GM19468 (cell line): Measurements from ENCODE around the gene ALX4.

Experiments
- ATAC-seq: cut with Tn5 transposase; IDR thresholded peaks from one replicate; pipeline ENCODE4 v1.9.1; 2021; ENCODE audit warnings: mild to moderate bottlenecking, moderate library complexity, moderate number of reproducible peaks; ENCODE audit not compliant: unreplicated experiment; ENCODE audit errors: extremely low read depth

ALX4 gene

DNA sequence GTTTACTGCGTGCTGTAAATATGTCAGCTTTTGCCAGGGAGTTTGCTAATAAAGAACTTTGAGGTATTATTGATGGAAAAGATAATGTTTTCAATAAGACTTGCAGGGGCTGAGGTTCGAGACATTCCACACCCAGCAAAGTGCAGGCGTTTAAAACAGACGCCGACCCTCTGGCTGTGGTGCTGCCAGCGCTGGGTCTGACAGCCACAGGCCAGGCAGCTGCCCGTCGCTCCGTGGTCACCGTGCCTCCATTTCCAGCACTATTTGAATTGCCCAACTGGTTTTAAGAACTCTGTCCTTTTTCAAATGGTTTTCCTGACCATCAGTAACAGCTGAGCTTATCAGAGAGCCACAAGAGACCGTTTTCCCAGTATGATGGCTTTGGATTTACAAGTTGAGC is 28.1 kb upstream of the ALX4 start:
- no peak for ATAC-seq

DNA sequence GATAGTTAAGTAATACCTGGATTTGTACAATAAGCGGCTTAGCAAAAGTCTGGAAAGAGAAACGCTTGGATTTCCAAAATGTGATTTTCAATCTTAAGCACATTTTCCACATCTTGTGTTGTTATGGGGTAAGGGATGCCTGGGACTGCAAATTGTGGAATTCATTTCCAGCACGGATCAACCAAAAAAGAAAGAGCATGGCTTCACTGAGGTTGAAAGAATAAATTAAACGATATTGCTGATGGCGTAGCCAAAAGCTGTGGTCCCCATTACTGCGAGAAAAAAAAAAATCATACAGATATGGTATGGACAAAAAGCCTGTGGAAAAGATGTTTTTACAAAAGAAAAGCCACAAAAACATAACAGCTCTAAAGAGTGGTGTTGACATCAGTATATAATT is 26.0 kb upstream of the ALX4 start:
- no peak for ATAC-seq

DNA sequence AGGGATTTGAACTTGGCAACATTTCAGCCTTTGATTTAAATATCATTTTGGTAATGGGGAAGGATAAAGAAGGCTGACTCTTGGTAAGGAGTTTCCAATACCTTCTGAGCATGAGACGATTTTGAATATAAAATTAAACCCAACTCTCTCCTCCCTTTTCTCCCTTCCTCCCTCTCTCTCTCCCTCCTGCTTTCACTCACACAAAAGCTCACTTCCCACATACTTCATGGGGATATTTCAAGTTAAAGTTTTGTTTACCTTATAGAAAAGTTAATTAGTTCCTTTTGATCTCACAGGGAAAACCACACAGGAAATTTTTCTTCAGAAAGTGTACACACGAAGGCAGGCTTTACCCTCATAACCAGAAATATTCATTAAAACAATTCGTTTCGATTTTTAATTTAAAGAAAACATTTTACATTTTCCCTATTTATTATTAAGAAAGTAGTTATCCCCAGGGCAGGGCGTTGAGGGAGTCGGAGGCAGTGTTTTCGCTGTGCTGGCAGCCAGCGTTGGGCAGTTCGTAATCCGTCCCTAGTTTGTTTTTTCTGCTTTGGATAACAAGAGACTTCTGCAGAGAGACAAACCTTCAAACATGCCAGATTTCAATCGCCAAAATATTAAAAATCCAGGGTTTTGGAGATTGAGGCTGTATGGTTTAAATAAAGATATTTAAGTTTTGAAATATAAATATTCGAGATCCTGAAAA is 25.3 kb upstream of the ALX4 start:
- no peak for ATAC-seq

DNA sequence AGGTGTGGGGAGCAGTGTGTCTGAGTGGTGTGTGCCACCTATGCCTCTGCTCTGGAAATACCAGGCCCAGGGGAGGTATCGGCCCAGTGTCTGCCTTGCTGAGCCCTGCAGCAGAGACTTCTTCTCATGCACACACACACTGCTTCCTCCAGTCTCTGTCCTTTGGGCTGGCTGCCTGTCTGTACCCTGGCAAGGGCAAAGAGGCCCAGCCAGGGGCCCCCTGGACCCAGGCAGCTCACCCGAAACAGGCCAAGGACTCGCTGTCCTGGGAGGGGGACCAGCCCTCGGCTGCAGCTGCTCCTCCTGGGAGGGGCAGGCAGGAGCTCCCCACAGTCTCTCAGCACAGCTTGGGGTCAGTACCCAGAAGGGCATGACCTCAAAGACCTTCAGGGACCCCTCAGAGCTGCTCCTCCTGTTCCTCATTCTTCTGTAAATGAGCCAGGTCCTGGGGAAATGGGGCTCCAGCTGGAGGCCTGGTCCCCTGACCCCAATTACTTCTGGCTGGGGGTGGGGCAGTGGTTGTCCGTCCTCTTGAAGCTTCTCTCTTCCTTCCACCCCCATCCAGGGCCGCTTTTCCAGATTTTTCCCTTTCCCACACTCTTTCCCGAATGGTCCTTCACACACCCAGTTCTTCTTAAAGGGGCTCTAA is 24.5 kb upstream of the ALX4 start:
- no peak for ATAC-seq

DNA sequence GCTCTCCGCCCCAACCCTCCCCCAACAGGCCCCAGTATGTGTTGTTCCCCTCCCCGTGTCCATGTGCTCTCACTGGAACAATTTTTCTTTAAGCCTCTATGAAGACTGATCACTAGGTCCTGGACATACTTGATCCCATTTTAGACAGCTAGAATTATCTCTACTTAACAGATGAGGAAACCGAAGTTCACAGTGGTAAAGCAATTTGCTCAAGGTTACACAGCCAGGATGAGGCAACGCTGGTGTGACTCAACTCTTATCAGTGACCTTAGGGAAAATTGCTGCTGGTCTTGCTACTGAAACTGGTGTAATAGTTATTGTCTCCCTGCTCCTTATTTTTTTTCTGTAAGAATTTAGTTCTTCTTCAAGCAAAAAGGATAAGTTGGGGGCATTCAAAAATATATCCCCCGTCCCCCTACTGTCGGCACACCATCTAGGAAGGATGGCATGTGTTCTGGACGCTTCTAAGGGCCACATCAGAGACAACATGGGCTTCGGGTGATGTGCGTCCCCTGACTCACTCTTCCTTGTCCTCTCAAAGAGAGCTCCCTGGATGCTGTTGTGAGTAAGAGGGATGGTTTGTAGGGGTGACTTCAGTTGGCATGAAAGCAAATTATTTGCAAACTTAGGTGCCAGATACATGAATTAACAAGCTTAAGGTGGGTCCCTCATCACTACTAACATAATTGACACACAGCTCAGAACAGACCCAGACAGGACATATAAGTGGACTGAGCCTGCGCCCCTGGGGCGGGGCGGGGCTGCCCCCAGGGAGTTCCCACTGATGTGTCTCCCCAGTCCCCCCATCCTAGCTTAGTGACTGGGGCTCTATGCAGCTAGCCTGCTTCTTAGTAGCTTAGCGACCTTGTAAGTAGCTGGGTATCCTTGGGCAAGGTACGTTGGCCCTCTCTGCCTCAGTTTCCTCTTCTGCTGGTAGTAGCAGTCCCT is 23.6 kb upstream of the ALX4 start:
- no peak for ATAC-seq

DNA sequence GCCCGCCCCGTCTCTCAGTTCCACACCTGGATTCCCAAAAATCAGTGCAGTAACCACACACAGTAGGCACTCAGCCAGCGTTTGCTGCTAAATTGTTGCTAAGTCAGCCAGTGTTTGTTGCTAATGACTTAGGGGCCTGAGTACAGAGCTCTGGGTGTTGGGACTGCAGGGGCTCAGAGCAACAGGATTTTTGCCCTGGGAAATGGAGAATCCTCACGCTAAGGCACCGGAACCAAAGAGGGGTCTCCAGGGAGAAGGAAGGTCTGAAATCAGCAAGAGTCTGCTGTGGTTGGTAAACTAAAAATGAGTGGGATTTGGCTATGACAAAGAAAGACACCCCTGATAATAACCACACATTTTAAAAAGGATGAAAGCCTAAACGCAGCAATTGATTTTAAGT is 22.7 kb upstream of the ALX4 start:
- ATAC-seq = no peak

DNA sequence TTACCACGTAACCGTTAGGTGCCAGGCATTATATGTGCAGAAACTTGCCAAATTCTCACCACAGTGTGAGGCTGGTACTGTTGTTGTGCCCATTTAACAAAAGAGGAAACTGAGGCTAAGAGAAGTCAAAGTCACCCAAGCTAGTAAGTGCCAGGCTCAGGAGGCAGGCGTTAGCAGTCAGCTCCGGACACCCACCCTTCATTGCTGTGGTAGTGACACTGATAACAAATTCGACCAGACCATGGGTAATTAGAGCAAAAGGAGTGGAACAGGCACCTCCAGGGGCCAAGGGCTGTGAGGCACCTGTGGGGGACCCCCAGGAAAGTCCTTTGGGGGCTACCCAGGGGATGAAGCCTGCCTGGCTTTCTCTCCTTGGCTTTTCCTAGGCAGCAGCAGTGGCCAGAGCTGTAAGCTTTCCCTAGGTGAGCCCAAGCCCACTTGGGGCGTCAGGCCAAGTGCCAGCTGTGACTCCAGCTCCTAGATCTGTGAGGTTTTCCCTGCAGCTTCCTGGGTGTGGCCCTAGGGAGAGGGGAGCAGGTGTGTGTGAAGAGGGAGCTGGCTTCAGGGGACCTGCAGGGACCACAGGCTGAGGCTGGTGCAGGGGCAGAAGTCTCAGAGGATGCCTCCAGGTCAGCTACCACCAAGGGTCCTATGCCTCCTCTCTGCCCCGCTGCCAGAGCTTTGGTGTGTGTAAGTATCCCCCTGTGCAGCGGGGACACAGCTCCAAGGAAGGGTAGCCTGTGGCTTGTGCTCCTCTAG is 19.7 kb upstream of the ALX4 start:
- no peak for ATAC-seq

DNA sequence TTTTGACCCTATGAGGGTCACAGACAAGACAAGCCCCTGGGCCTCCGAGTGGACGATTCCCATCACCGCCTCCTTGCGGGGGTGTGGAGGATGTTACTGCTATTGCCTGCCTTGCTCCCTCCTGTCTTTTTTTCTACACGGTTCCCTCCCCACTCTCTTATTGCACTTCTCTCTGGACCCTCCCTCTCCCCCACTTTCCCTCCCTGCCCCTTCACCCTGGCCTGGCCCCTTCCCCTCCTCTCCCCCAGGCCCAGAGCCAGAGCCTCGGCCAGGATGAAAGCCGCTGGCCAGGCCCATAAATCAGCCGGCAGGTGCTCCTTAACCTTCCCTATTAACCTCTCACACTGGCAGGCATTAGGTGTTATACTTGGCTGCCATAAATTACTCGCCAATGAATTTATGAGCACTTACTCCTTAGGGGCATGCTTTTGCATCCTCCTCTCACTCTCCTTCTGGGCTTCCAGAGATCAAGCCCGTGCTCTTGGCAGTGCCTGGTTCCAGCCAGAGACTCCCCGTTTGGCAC is 18.3 kb upstream of the ALX4 start:
- ATAC-seq = no peak

DNA sequence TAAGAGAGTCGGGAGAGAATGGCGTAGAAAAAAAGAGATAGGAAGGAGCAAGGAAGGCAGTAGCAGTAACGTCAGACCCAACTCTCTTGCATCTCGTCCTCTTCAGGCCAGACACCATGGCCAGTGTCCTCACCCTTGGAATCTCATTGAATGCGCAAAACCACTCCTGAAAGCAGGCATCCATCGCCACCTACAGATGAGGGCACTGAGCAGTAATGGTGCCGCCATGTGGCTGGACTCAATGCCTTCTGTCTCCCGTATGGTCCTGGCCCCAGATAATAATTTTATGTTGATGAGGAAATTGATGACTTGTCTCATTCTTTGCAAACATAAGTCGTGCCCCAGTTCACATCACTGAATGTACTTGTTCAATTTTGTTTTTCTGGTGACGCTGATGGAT is 17.8 kb upstream of the ALX4 start:
- ATAC-seq = no peak

DNA sequence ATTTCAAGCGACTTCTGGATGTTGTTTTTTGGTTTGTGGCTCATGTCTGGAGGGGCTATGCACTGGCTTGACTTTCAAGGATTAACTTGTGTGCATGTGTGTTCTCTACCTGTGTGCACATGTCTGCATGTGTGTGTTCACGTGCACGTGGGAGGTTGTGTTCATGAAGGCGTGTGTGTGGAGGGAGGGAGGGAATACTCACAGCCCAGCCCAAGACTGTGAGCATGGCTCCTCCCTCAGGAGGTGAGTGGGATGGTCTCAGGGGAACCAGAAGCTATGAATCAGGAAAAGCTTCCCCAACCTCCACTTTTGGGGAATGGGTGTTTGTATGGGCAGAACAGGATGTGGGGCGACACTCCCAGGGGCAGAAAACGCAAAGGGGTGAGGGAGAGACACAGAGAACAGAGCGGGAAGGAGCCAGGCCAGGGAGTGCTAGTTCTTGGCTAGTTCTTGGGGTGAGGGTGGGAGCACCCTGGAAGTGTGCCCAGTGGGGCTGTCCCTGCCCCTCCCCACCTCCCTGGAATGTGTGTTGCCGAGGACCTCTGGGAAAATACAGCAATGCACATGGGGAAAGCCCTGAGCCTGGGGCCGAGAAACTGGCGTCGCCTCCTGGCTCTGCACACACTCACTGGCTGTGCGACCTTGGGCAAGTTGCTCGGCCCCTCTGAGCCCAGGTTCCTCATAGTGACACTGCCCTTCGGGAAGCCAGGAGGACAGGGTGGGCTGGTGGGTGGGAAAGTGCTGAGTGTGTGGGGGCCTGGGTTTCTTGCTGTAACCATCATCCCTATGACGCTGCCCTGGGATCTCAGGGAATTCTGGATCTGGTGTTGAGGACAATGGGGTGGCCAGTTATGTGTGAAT is 16.9 kb upstream of the ALX4 start:
- ATAC-seq = no peak

DNA sequence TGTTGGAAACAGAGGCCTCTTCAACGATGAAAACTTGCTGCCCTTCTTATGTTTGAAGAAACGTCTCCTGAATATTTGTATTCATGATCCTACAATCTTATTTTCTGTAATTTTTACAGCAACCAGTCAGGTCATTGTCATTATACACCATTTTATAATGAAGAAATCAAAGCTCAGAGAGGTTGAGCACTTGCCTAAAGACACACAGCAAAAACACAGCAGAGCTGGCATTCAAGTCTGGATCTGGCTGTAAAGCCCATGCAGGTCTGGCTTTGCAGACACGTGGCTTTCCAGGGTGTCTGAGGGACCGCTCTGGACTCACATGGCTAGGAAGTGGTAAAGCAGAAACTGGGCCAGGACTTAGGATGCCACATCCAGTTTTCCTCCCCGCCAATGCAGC is 15.8 kb upstream of the ALX4 start:
- no peak for ATAC-seq

DNA sequence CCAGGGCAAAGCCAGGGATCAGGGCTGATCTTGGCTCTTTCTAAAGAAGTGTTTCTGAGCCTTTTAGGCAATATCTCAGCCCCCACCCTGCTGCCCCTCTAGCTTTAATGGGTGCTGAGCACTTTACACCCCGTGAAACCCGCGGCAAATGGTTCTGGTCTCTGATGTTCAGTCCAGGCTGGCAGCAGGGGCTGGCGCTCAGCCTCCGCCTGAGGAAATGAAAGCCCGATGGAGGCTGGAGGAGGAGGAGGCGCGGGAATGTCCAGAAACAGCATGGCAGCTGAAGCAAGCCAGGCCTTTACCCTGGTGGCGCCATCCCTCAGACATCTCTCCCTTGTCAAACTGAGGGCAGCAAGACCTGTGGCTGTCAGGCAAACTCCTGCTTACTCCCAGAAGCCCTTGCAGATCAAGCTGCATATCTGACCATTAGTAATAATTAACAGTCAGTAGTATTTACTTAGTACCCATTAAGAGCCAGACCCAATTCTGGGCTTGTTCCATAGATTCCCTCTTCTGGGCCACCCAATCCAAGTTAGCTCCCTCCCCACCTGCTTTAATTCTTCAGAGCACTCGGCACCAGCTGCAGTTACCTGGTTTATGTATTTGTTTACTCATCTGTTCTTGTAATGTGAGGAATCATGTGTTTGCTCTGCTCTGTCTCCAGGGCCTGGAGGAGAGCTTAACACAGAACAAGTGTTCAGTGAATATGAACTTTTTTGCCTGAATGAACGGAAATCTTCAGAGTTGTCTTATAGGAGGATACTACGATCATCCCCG is 15.0 kb upstream of the ALX4 start:
- ATAC-seq = no peak

DNA sequence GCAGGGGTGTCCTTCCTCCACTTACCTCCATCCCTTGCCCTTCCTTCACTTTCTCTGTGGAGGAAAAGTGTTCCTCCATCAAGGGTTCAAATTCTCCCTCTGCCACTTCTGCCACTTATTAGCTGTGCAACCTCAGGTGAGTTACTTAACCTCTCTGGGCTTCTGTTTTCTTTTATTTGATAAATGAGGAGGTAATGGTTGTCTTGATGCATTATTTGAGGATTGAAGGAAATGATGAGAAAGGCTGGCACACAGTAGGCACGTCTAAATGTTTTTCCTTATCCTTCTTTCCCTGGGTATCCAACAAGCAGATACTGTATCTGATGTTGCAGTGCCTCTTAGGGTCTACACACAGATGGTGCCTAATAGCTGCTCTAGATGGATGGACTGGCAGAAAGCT is 14.3 kb upstream of the ALX4 start:
- no peak for ATAC-seq

DNA sequence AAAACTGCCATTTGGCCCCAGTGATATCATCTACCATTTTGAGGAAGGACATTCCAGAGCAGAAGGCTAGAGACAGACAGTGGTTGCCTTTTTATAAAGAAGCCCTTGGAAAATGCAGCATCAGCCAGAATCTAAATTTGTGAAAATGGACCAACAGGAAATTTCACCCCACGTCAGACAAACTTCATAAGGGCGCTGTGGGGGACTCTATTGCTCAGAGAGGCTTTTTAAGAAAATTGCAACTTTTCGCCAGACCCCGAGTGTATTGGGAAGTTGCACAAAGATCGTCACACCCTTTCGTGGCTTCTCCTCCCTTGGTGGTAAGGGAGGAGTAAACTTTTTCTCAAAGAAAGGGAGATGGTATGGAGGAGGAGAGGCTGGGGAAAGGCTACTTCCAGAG is 12.3 kb upstream of the ALX4 start:
- ATAC-seq = no peak

DNA sequence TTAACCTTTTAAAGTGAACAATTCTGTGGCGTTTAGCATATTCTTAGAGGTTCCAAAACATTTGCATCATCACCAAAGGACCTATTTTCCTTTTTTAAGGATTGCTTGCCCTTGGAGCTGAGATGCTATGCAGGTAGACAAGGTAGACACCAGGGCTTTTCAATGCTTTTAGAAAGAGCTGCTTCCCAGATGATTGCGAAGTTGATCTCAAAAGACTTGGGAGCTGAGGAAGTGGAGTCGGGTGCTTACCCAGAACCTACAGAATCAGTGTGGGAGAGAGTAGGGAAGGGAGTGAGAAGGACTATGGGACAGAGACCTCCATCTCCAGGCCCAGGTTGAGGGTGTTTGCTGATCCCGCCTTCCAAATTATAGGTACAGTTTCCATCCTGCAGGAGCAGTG is 11.1 kb upstream of the ALX4 start:
- no peak for ATAC-seq

DNA sequence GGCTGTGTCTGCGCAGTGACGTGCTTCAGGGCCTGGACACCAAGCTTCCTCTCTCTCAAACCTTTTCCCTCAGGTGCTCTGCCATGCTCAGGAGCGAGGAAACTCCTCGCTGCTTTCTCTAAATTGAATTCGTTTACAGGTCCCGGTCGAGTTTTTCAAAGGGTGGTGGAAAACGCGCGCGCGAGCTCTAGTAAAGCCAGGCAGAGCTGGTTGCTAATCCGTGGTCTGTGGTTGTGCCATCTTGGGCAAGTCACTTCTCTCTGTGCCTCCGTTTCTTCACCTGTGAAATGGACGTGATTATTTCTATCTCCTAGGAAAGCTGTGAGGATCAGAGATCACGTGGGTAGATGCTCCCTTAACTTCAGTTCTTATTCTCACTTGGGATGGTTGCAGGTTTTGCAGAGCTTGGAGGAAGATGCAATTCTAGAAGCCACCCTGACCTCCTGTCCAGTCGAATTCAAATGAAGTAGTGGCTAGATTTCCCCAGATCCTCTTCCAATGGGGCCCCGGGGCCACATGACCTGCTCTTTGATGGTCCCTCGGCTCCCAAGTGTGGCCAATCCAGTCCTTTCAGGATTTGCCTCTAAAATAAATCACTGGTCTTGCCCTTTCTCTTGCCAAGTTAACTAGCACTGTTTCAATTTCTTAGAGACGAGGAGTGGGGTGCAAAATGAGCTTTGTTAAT is 10.5 kb upstream of the ALX4 start:
- ATAC-seq = no peak

DNA sequence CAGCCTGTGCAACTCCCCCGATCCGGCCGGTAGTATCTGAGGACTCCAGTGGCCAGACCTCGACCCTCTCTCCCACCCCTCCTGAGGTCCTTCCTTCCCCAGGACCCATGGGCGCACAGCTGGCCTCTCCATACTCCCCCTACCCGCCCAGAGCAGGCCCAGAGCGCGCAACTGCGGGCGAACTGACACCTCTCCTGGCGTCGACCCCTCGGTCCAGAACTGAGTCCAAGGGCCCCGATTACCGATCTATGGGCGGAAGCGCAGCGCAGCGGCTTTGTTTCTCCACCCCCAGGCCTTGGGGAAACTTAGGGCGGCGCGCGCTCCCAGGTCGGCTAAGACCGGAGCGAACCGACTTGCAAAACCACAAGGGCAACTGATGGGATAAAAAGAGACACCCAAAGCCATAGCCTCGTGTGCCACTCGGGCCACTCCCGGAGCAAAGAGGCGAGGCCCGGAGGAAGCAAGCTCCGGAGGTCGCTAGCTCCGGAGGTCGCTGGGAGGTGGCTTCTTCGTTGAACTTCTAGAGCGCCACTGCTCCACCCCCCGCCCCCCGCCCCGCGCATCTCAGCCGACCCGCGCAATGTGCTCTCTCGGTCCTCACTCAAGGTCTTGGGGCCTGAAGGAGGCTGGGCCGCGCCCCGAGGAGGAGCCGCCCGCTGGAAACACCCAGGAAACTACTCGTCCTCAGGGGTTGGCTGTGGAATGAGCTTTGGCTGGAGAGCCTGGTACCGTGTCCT is 9.8 kb upstream of the ALX4 start:
- no peak for ATAC-seq
